Stomach (tissue), 9 donors: ENCODE results near the gene SGMS2. TPM values are rescaled to one million over a fixed set of nuclear protein-coding genes. Genes with fewer than 3 reads are reported as not detected.

ENCODE experiments used
- DNase-seq, 2 donors: peaks; one replicate each; pipeline versions ENCODE4 v3.0.0 to v3.0.0-alpha.2; 2013 to 2019
- H3K27ac ChIP-seq, 5 donors: fragments of 200-600 bp in 4 of 5; sonication (generic) in 4 of 5; one replicate each; pipeline ENCODE4 v1.5.1; 2013 to 2019; ENCODE audit warnings: mild to moderate bottlenecking in 1 of 5, moderate library complexity in 1 of 5
- H3K27me3 ChIP-seq, 3 donors: fragments of 200-600 bp; sonication (generic); one replicate each; pipeline ENCODE4 v1.5.1; 2017 to 2019; ENCODE audit warnings: mixed run types in 1 of 3
- H3K36me3 ChIP-seq, 4 donors: fragments of 200-600 bp; sonication (generic); 1 replicate in 3 of 4; 2 replicates in 1 of 4; pipeline ENCODE4 v1.5.1; 2016 to 2019
- H3K4me1 ChIP-seq, 4 donors: fragments of 200-600 bp; sonication (generic); one replicate each; pipeline ENCODE4 v1.5.1; 2016 to 2019
- H3K4me3 ChIP-seq, 4 donors: fragments of 200-600 bp; sonication (generic) in 3 of 4; one replicate each; pipeline ENCODE4 v1.5.1; 2016 to 2019; ENCODE audit warnings: mild to moderate bottlenecking in 1 of 4
- H3K9me3 ChIP-seq, 4 donors: fragments of 200-600 bp; sonication (generic); one replicate each; pipeline ENCODE4 v1.5.1; 2016 to 2019
- CTCF ChIP-seq, 7 experiments: fragments of 450-650 bp in 4 of 7; fragments of 200-600 bp in 3 of 7; sonication (generic) in 3 of 7; IDR thresholded peaks; one replicate each; pipeline ENCODE4 v1.5.1; 2016 to 2019; ENCODE audit warnings: antibody characterized with exemption in 7 of 7, control low read depth in 2 of 7, mild to moderate bottlenecking in 1 of 7
- EP300 ChIP-seq: sonication (generic); formaldehyde crosslinking; IDR thresholded peaks from one replicate; pipeline ENCODE4 v1.6.1; 2017; ENCODE audit warnings: antibody characterized with exemption
- POLR2A ChIP-seq, 4 donors: fragments of 450-650 bp; IDR thresholded peaks; one replicate each; pipeline ENCODE4 v1.6.1; 2016; ENCODE audit warnings: antibody characterized with exemption in 4 of 4, control low read depth in 2 of 4, mild to moderate bottlenecking in 1 of 4, moderate library complexity in 1 of 4
- POLR2AphosphoS5 ChIP-seq, 3 donors: sonication (generic); formaldehyde crosslinking; IDR thresholded peaks; one replicate each; pipeline ENCODE4 v1.6.1; 2016; ENCODE audit warnings: antibody characterized with exemption in 3 of 3
- WGBS, 5 donors: extraction: QIAGEN DNeasy Blood & Tissue Kit in 3 of 5; methylation state at CpG; one replicate each; pipeline versions ENCODE4 v1.1.5 to v1.1.7; 2013 to 2018; 5-methylcytosine and 5-hydroxymethylcytosine counted together
- intact Hi-C: fragments of 100-400 bp; cut with DNase I; formaldehyde crosslinking; loops from one replicate; pipeline ENCODE4 v1.15.1; 2023; ENCODE audit warnings: low total_unique reads
- polyA plus RNA-seq, 3 donors: library from polyadenylated mRNA; stranded (reverse); fragments of 200-250 nt; gene quantifications; one replicate each; pipeline ENCODE4 v1.2.3, GENCODE V29; 2013
- total RNA-seq, 5 donors: library from RNA; depleted of rRNA; stranded (reverse); fragments of >200 nt; gene quantifications; one replicate each; pipeline versions ENCODE4 v1.1.0 to v1.2.3, GENCODE V29; 2014 to 2016
- donor health status: healthy with polysubstance abuse.
- donor health status: Bipolar disorder and iron deficiency.
- donor health status: healthy.

Gene SGMS2
- total and polyA plus RNA-seq, 8 donors = 2.4 to 85.8 (median 20.4) TPM

- no peak for TF ChIP-seq POLR2A (IDR thresholded peaks at IDR 0.05)
- TF ChIP-seq EP300 = no peak
- no peak for TF ChIP-seq POLR2AphosphoS5 (IDR thresholded peaks at IDR 0.05)
- TF ChIP-seq CTCF (IDR thresholded peaks at IDR 0.05) = no peak
- no peaks in the 10 kb centered on the region for H3K9me3 ChIP-seq
- peak overlapping the region in 2 of 5 donors; percentile 57 to 71 for H3K27ac ChIP-seq
- no peaks in the 10 kb centered on the region for H3K27me3 ChIP-seq
- intact Hi-C loops = no loop called here
- peaks cover 0 to 50% (median 15%) of the 10 kb centered on the region in 4 donors for H3K4me1 ChIP-seq
- H3K36me3 ChIP-seq = no peaks in the 10 kb centered on the region
- H3K4me3 ChIP-seq = no peak overlapping the region
- 53 to 72% (median 68%) methylated on average over 1 of the region's 1 CpG for WGBS, 5 donors
- DNase-seq = no peak
These were observed 14.3 kb downstream of the SGMS2 start for GRCh38 chr4:107838861-107839565.

- Histone ChIP-seq H3K4me3 (no peak overlapping the region), H3K9me3 (no peaks in the 10 kb centered on the region), H3K4me1 (peaks cover 0 to 12% (median 0%) of the 10 kb centered on the region in 4 donors), H3K36me3 (no peaks in the 10 kb centered on the region), H3K27ac (no peak overlapping the region), H3K27me3 (no peaks in the 10 kb centered on the region)
- intact Hi-C loops = no loop called here
- TF ChIP-seq POLR2AphosphoS5 (IDR thresholded peaks at IDR 0.05) (no peak), CTCF (IDR thresholded peaks at IDR 0.05) (no peak), EP300 (no peak), POLR2A (IDR thresholded peaks at IDR 0.05) (no peak)
- WGBS, 5 donors = 28 to 81% (median 46%) methylated on average over 1 of the region's 1 CpG
- DNase-seq = no peak
These were observed 18.7 kb downstream of the SGMS2 start for GRCh38 chr4:107843391-107843790.

DNA sequence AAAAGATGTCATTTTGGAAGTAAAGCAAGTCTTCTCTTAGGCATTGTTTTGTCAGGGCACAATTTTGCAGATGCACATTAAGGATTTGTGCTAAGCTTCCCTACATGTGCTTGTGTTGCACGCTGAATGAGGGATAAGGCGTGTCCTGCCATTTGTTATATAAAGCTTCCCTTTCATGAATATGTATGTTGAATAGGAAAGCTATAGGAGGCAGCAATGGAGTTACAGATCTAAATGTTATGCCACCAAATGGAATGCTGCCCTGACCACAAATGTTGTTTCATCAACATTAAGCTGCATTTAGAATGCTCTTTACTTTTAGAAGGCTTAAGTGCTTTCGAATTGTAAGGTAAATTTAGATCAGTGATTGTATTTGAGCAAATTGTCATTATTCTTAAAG is 20.9 kb downstream of the SGMS2 start:
- DNase-seq = no peak
- intact Hi-C loops = no loop called here
- H3K4me1 ChIP-seq = no peaks in the 10 kb centered on the region
- H3K4me3 ChIP-seq = no peak overlapping the region
- no peaks in the 10 kb centered on the region for H3K9me3 ChIP-seq
- TF ChIP-seq CTCF (IDR thresholded peaks at IDR 0.05) (no peak), EP300 (no peak), POLR2AphosphoS5 (IDR thresholded peaks at IDR 0.05) (no peak), POLR2A (IDR thresholded peaks at IDR 0.05) (no peak)
- H3K27me3 ChIP-seq = no peaks in the 10 kb centered on the region
- WGBS, 5 donors = 87 to 95% (median 92%) methylated on average over 3 of the region's 3 CpGs
- no peak overlapping the region for H3K27ac ChIP-seq
- no peaks in the 10 kb centered on the region for H3K36me3 ChIP-seq

GRCh38 chr4:107850438-107850837 is 25.7 kb downstream of the SGMS2 start:
- no peaks in the 10 kb centered on the region for H3K36me3 ChIP-seq
- intact Hi-C loops = no loop called here
- no peak overlapping the region for H3K27ac ChIP-seq
- no peaks in the 10 kb centered on the region for H3K27me3 ChIP-seq
- H3K4me3 ChIP-seq = no peak overlapping the region
- no peak for TF ChIP-seq POLR2AphosphoS5 (IDR thresholded peaks at IDR 0.05)
- TF ChIP-seq EP300 = no peak
- no peak for TF ChIP-seq CTCF (IDR thresholded peaks at IDR 0.05)
- TF ChIP-seq POLR2A (IDR thresholded peaks at IDR 0.05) = no peak
- no peaks in the 10 kb centered on the region for H3K9me3 ChIP-seq
- WGBS, 5 donors = 69 to 94% (median 78%) methylated on average over 2 of the region's 2 CpGs
- H3K4me1 ChIP-seq = peaks cover 0 to 32% (median 18%) of the 10 kb centered on the region in 4 donors
- no peak for DNase-seq
